Natural killer cell (primary cell): ENCODE data around the gene IFNL2. TPM values are rescaled to one million over a fixed set of nuclear protein-coding genes. Genes with fewer than 3 reads are reported as not detected.

Source experiments
- ATAC-seq, 3 donors: fragments of 150-1000 bp in 2 of 3; fragments of 200-7000 bp in 1 of 3; cut with Tn5 transposase; 1 replicate in 1 of 3; 2 replicates in 2 of 3; pipeline ENCODE4 v1.10.0; 2021; ENCODE audit warnings: mild to moderate bottlenecking in 2 of 3, moderate library complexity in 2 of 3
- DNase-seq, 2 donors: peaks; one replicate each; pipeline versions ENCODE4 v3.0.0 to v3.0.0-alpha.2; 2013 to 2021; ENCODE audit warnings: mixed read lengths in 1 of 2
- H3K27ac ChIP-seq: one replicate; pipeline ENCODE4 v1.5.1; 2013; ENCODE audit warnings: mild to moderate bottlenecking, low read length
- H3K27me3 ChIP-seq: one replicate; pipeline ENCODE4 v1.6.1; 2013; ENCODE audit warnings: low read length; ENCODE audit not compliant: control insufficient read depth, insufficient read depth
- H3K36me3 ChIP-seq: one replicate; pipeline ENCODE4 v1.6.1; 2013; ENCODE audit warnings: low read length; ENCODE audit not compliant: control insufficient read depth, insufficient read depth
- H3K4me1 ChIP-seq: one replicate; pipeline ENCODE4 v1.6.1; 2013; ENCODE audit warnings: low read length; ENCODE audit not compliant: control insufficient read depth, insufficient read depth
- H3K4me3 ChIP-seq: one replicate; pipeline ENCODE4 v1.5.1; 2013; ENCODE audit warnings: low read length
- H3K9me3 ChIP-seq: one replicate; pipeline ENCODE4 v1.6.1; 2013; ENCODE audit warnings: low read length; ENCODE audit not compliant: control insufficient read depth, insufficient read depth
- H3K27ac Mint-ChIP-seq, 2 donors: one replicate each; pipeline ENCODE4 v1.8.0; 2022; ENCODE audit warnings: mild to moderate bottlenecking in 2 of 2, mixed read lengths in 2 of 2, moderate library complexity in 1 of 2
- H3K27me3 Mint-ChIP-seq, 2 donors: one replicate each; pipeline ENCODE4 v1.8.0; 2022; ENCODE audit warnings: low read depth in 2 of 2, mixed read lengths in 2 of 2
- H3K36me3 Mint-ChIP-seq: one replicate; pipeline ENCODE4 v1.8.0; 2022; ENCODE audit warnings: mixed read lengths
- H3K4me1 Mint-ChIP-seq, 2 donors: one replicate each; pipeline ENCODE4 v1.8.0; 2022; ENCODE audit warnings: mixed read lengths in 2 of 2
- H3K4me3 Mint-ChIP-seq: one replicate; pipeline ENCODE4 v1.8.0; 2022; ENCODE audit warnings: mild to moderate bottlenecking, moderate library complexity, mixed read lengths
- H3K9me3 Mint-ChIP-seq, 2 donors: one replicate each; pipeline ENCODE4 v1.8.0; 2022; ENCODE audit warnings: mixed read lengths in 2 of 2
- CTCF ChIP-seq: fragments of 200-600 bp; IDR thresholded peaks from one replicate; pipeline ENCODE4 v1.8.0; 2022; ENCODE audit warnings: antibody characterized with exemption
- WGBS: methylation state at CpG from one replicate; pipeline ENCODE4 v1.1.7; 2013; ENCODE audit warnings: missing lambda C conversion rate; ENCODE audit not compliant: insufficient coverage; 5-methylcytosine and 5-hydroxymethylcytosine counted together
- intact Hi-C: fragments of 100-400 bp; cut with micrococcal nuclease; formaldehyde crosslinking; loops from one replicate; pipeline ENCODE4 v1.14.2; 2022
- total RNA-seq, 4 donors: library from RNA; stranded (reverse); fragments of 120-200 nt in 1 of 4; gene quantifications; one replicate each; pipeline versions ENCODE4 v1.2.3 to v1.2.4, GENCODE V29; 2013 to 2022

IFNL2 gene
- total RNA-seq, 3 donors from 2014 or later (not counting 1 experiment from before 2014, with no cell fraction given), result not detected

DNA sequence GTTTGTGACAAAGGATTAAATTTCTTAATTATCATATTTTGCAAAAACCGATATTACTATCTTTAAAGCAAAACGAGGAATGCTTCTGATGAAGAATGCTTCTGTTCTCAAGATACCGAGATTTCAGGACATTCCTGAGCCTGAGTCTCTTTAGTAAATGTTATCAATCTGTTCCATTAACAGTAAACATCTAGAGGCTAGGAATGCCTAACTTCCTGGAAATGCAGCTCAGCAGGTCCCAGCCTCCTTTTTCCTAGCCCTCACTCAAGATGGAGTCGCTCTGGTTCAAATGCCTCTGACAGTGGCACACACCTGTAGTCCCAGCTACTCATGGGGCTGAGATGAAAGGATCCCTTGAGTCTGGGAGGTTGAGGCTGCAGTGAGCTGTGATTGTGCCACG is 17.1 kb upstream of the IFNL2 start:
- H3K4me1 Mint-ChIP-seq, result no peaks in the 10 kb centered on the region
- intact Hi-C loops, result no loop called here
- DNase-seq (no peak), ATAC-seq (no peak)
- H3K9me3 Mint-ChIP-seq, result no peaks in the 10 kb centered on the region
- no peaks in the 10 kb centered on the region for H3K9me3 ChIP-seq
- H3K36me3 Mint-ChIP-seq, result no peaks in the 10 kb centered on the region
- 90% methylated on average over 5 of the region's 5 CpGs for WGBS
- peaks cover 17% of the 10 kb centered on the region for H3K27me3 ChIP-seq
- no peak overlapping the region for H3K4me3 ChIP-seq
- H3K4me1 ChIP-seq, result peaks cover 14% of the 10 kb centered on the region
- no peak for TF ChIP-seq CTCF
- no peaks in the 10 kb centered on the region for H3K36me3 ChIP-seq
- no peak overlapping the region for H3K27ac ChIP-seq
- H3K27ac Mint-ChIP-seq, result no peak overlapping the region
- no peak overlapping the region for H3K4me3 Mint-ChIP-seq
- peaks cover 12 to 13% of the 10 kb centered on the region in 2 donors for H3K27me3 Mint-ChIP-seq

- Mint-ChIP-seq H3K27me3 (peaks cover 12 to 13% of the 10 kb centered on the region in 2 donors), H3K4me3 (no peak overlapping the region)
These were observed 16.4 kb upstream of the IFNL2 start for GRCh38 chr19:39251846-39252245.

DNA sequence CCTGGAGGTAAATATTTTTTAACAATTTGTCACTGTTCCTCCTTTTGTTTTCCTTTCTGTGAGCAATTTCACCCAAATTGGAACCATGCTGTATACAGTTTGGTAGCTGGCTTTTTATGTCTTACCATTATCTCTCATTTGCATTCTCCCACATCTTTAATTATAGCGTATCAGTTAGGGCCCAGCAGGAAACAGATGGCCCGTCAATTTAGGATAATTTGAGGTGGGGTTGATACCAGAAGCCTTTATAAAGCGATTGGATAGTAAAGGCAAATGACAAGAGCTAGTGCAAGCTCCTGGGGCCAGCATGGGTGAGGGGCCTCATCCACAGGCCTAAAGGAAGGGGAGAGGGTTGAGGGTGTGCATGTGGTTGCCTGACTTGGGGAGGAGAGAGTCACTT is 15.7 kb upstream of the IFNL2 start:
- H3K4me3 ChIP-seq, result no peak overlapping the region
- H3K9me3 Mint-ChIP-seq, result no peaks in the 10 kb centered on the region
- no peaks in the 10 kb centered on the region for H3K36me3 Mint-ChIP-seq
- 17% methylated on average over 2 of the region's 3 CpGs for WGBS
- DNase-seq (no peak), ATAC-seq (no peak)
- H3K27me3 ChIP-seq, result peaks cover 12% of the 10 kb centered on the region
- peaks cover 7% of the 10 kb centered on the region for H3K4me1 ChIP-seq
- peaks cover 10 to 12% of the 10 kb centered on the region in 2 donors for H3K27me3 Mint-ChIP-seq
- H3K9me3 ChIP-seq, result no peaks in the 10 kb centered on the region
- no peak for TF ChIP-seq CTCF
- H3K4me1 Mint-ChIP-seq, result no peaks in the 10 kb centered on the region
- no peaks in the 10 kb centered on the region for H3K36me3 ChIP-seq
- H3K4me3 Mint-ChIP-seq, result no peak overlapping the region
- intact Hi-C loops, result no loop called here
- no peak overlapping the region for H3K27ac Mint-ChIP-seq
- no peak overlapping the region for H3K27ac ChIP-seq

More at GRCh38 chr19:39251846-39252245, 16.4 kb upstream of the IFNL2 start:
- no peak for TF ChIP-seq CTCF
- Histone ChIP-seq H3K4me1 (peaks cover 13% of the 10 kb centered on the region), H3K27me3 (peaks cover 17% of the 10 kb centered on the region), H3K27ac (no peak overlapping the region), H3K4me3 (no peak overlapping the region), H3K36me3 (no peaks in the 10 kb centered on the region), H3K9me3 (no peaks in the 10 kb centered on the region)
- Mint-ChIP-seq H3K4me1 (no peaks in the 10 kb centered on the region), H3K9me3 (no peaks in the 10 kb centered on the region), H3K27ac (no peak overlapping the region), H3K36me3 (no peaks in the 10 kb centered on the region)
- 35% methylated on average over 3 of the region's 3 CpGs for WGBS
- ATAC-seq, result no peak
- intact Hi-C loops, result no loop called here
- no peak for DNase-seq

DNA sequence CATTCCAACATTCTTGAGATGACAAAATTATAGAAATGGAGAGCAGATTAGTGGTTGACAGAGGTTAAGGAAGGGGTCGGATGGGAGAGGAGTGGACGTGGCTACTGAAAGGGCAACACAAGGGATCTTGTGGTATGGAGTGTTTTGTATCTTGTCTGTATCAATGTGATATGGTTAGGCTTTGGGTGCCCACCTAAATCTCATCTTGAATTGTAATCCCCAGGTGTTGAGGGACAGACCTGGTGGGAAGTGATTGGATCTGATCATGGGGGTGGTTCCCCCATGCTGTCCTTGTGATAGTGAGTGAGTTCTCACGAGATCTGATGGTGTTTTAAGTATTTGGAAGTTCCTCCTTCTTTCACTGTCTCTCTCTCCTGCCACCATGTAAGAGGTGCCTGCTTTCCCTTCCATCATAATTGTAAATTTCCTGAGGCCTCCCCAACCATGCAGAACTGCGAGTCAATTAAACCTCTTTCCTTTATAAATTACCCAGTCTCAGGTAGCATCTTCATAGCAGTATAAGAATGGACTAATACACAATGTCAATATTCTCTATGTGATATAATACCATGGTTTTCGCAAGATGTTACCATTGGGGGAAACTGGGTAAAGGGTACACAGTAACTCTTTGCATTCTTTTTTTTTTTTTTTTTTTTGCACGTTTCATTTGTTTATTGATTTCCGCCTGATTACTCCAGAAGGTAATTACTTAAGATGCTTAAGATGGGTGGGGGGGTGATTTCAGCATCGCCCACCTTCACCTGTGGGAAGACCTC is 14.6 kb upstream of the IFNL2 start:
- H3K4me3 Mint-ChIP-seq, result no peak overlapping the region
- no peaks in the 10 kb centered on the region for H3K36me3 Mint-ChIP-seq
- 88% methylated on average over 7 of the region's 8 CpGs for WGBS
- Histone ChIP-seq H3K27ac (no peak overlapping the region), H3K4me1 (no peaks in the 10 kb centered on the region), H3K27me3 (peaks cover 5% of the 10 kb centered on the region), H3K9me3 (no peaks in the 10 kb centered on the region), H3K36me3 (no peaks in the 10 kb centered on the region), H3K4me3 (no peak overlapping the region)
- intact Hi-C loops, result no loop called here
- H3K27ac Mint-ChIP-seq, result no peak overlapping the region
- DNase-seq, result no peak
- peaks cover 6 to 12% of the 10 kb centered on the region in 2 donors for H3K27me3 Mint-ChIP-seq
- no peaks in the 10 kb centered on the region for H3K4me1 Mint-ChIP-seq
- no peak for TF ChIP-seq CTCF
- H3K9me3 Mint-ChIP-seq, result no peaks in the 10 kb centered on the region
- no peak for ATAC-seq
